Astrocyte of the cerebellum (primary cell): ENCODE data around the gene TMEM109.

Experiments used
- DNase-seq: peaks from one replicate; pipeline ENCODE4 v3.0.0-alpha.2; 2011; ENCODE audit warnings: low read depth
- H3K4me3 ChIP-seq: 2 replicates; pipeline ENCODE4 v1.5.1; 2011; ENCODE audit warnings: mild to moderate bottlenecking, low read depth, low read length, moderate library complexity
- CTCF ChIP-seq: IDR thresholded peaks from 2 replicates; pipeline ENCODE4 v1.5.1; 2012; ENCODE audit warnings: low read length, low read depth, moderate library complexity, mild to moderate bottlenecking; ENCODE audit errors: missing control alignments
- in situ Hi-C: cut with HindIII; loops from 2 replicates; pipeline ENCODE4 v1.10.0; 2017; ENCODE audit warnings: low sequenced_read_pairs

The TMEM109 gene

GRCh38 chr11:60873533-60873932, 40.4 kb upstream of the TMEM109 start:
- no peak for TF ChIP-seq CTCF
- in situ Hi-C loops = no loop called here
- DNase-seq = no peak
- no peak overlapping the region for H3K4me3 ChIP-seq

GRCh38 chr11:60874421-60875365, 39.3 kb upstream of the TMEM109 start:
- H3K4me3 ChIP-seq = no peak overlapping the region
- in situ Hi-C loops = no loop called here
- no peak for TF ChIP-seq CTCF
- DNase-seq = no peak

GRCh38 chr11:60875366-60876167, 38.4 kb upstream of the TMEM109 start:
- TF ChIP-seq CTCF = no peak
- in situ Hi-C loops = no loop called here
- no peak overlapping the region for H3K4me3 ChIP-seq
- no peak for DNase-seq

DNA sequence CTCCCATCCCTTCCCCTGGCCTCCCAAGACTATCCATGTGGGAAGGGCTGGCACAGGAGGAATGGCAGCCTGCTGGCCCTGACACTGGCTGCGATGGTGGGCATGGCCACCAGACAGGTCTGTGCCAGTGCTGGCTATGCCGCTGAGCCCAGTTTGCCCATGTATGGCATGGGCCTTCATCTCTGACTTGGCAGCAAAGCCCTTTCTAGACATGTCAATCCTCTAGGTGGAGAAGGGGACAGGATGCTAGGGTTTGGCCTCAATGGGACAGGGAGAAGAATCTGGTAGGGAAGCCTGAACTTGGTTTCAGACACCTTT, 37.8 kb upstream of the TMEM109 start:
- DNase-seq = no peak
- no peak overlapping the region for H3K4me3 ChIP-seq
- in situ Hi-C loops = no loop called here
- no peak for TF ChIP-seq CTCF

- no peak for TF ChIP-seq CTCF
- DNase-seq = no peak
- H3K4me3 ChIP-seq = no peak overlapping the region
- in situ Hi-C loops = no loop called here
Observed at GRCh38 chr11:60878245-60879101, 35.5 kb upstream of the TMEM109 start.

GRCh38 chr11:60879104-60879503, 34.9 kb upstream of the TMEM109 start:
- H3K4me3 ChIP-seq = no peak overlapping the region
- TF ChIP-seq CTCF = no peak
- DNase-seq = no peak
- in situ Hi-C loops = no loop called here
